HG02938 (cell line): ENCODE data around the gene MYRIP.

Experiments used
- ATAC-seq: cut with Tn5 transposase; IDR thresholded peaks from one replicate; pipeline ENCODE4 v1.9.1; 2021; ENCODE audit warnings: mild to moderate bottlenecking, moderate library complexity; ENCODE audit not compliant: unreplicated experiment

Gene MYRIP

DNA sequence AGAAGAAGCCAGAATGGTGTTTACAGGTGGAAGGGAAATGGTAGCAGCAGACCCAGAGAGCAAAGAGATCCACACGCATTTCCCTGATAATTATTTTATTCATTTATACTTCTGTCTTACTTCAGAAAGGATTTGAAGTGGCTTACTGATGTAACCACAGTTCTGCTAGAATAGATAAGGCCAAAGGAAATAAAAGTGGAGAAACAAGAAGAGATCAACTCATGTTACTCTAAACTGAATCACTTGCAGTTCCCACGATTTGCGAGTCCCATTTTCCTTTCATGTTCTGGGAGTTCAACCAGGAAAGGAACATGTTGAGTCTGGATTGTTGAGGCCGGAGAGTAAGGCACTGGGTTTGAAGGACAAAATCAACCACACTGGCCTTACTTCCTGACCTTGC, 151.8 kb downstream of the MYRIP start:
- no peak for ATAC-seq

DNA sequence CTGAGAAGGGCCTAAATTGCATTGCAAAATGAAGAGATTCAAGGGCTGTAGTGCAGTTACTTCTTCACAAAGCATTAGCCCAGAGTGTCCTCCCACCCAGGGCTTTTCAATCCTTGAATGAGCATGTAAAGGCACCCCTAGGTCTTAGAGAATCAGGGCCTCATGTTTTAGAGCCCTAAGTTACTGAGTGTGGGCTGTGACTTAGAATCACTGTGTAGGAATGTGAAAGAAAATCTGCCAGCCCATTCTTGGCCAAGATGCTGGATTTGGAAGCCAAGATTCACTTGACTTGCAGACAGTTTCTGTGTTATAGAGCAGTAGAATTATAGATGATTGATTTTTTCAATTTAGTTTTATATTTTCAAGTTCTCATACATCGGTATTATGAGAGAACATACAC, 153.2 kb downstream of the MYRIP start:
- no peak for ATAC-seq

DNA sequence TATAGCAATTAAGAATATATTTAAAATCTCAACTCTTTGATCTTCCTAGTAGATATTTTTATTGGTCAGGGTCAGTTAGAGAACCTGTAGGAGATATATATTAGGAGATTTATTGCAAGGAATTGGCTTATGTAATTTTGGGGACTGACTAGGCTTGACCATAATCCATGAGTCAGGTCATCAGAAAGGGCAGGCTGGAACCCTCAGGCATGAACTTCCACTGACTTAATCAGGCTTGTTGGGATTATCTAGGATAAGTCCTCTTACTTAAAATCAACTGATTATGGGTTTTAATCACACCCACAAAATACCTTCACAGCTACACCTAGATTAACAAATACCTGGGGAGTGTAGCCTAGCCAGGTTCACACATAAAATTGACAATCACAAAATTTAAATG, 156.1 kb downstream of the MYRIP start:
- no peak for ATAC-seq

DNA sequence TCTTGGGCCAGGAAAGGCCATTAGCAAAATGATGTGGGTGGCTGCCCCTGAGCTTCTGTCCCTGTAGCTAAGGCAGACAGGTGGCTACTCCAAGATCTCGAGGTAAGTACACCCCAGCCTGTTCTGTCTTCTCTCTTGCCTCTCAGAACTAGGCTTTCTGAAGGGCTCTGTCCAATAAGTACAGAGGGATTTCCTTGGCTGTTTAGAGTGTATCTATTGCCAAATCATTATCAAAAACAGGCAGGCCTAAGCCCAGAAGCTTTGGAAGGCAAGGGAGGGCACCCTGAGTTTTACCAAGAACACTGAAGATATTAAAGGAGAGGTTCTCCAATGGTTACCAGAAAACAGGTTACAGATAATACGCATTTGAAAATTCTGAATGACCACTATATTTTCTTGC, 156.6 kb downstream of the MYRIP start:
- no peak for ATAC-seq

DNA sequence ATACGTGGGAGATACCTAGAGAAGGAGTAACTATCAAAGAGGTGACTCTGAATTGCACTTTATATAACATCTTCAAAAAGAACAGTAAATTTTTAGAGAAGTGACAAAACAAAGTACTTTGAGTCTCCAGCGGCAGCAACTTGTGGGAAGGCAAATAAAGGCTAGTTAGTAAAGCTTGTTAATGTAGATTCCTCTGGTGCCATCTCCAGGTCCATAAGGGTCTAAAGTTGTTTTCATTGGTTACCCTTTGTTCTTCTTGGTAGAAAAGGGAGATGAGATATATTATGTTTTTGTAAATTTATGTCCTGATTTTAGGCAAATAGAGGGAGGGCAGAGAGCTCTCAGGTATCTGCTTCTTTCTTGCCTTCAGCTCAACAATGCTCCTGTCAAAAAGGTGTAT, 161.6 kb downstream of the MYRIP start:
- ATAC-seq = no peak

DNA sequence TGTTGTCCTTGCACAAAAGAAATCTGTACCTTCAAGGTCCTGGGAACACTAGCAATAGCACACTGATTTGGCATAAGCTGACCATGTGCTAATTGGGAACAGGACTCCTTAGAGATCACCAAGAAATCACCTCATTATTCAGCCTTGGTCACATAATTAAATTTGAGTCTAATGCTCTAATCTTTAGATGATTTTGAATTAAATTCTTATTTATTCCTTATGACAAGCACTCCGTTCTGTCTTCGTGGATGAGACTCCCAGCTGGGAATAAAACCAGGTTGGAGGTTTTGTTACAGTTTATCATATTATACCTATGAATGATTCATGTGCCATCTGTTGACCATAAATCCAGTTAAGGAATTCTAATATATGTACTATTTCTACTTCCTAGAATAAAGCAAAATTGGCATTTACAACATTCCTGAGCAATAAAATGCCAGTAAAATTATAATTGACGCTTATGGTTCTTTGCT, 162.2 kb downstream of the MYRIP start:
- ATAC-seq = no peak

DNA sequence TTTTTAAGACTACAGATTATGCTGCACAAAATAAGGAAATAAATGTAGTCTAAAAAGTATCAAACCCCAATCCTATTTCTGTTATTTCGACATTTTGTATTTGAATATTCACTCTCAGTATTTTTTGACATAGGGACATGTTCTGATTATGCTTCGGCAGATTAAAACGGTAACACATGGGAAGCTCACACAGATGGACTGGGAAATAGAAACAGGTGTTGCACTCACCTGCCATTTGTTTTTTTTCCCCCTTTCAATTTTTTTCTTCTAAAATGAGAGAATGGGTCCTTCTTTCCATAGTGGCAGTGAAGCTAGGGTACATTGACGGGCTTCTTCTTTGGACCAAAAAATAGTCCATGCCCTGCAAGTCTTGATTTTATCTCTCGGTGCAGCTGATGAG, 163.1 kb downstream of the MYRIP start:
- ATAC-seq = no peak

DNA sequence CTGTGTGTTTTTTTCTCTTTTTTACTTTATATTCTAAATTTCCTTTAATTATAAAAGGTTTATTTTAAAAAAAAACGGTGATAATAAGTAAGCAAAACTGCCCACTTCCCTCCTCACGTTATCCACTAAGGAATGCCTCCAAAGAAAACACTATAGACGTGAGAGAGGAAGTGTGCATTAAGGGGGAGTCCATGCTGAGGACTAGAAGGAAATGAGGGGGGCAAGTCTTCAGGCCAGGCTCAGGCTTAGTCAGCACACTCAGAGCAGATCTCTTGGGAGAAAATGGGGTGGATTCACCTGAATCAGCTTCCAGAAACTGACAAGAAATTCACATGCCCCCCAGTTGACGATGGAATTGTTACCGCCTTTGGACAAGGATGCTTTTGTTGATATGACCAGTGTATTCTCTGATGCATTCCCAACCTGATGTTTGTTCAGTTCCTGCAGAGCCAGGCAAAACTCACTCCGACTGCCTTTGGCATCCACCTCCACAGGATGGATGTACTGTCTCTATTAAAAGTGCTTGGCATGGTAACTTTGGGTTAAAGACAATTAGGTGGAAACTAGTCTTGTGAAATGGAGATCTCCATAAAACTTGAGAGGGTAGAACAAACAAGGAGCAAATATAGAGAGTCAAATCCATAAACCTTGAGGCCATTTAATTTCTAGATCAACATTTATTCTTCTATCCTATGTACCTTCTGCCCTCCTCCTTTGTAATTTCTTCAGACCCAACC, 167.8 kb downstream of the MYRIP start:
- ATAC-seq = no peak

DNA sequence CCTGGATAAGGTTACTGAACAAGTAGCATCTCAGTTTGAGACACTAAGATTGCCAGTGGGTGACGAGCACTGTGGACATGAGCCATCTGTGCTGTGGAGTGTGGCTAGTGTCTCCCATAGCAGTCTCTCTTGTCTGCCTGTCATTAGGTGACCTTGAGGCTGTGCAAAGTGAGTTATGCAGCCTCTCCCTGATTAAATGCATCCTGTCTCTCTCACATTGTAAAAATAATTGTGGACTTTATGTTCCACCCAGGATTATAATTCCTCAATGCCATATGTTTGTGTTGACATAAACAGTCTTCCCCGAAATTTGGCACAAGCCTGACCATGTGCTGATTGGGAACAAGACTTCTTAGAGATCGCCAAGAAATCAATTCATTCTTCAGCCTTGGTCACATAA, 168.9 kb downstream of the MYRIP start:
- no peak for ATAC-seq

DNA sequence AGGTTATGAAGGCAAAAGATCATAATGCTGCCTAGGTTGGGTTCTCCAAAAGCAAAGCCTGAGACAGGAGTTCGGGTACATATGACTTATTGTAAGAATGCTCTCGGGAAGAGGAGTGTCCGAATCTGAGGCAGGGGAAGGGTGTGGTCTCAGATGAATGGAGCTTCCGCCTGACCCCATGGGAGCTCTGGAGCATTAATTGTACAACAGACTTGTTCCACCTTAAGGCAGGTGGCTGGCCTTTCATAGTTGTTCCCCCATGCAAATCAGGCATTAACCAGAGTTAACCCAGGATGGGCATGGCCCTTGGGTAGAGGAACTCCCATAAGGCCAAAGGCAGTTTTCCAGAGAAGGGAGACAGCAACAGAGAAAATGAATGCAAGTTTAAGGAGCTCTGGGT, 170.6 kb downstream of the MYRIP start:
- ATAC-seq = no peak

DNA sequence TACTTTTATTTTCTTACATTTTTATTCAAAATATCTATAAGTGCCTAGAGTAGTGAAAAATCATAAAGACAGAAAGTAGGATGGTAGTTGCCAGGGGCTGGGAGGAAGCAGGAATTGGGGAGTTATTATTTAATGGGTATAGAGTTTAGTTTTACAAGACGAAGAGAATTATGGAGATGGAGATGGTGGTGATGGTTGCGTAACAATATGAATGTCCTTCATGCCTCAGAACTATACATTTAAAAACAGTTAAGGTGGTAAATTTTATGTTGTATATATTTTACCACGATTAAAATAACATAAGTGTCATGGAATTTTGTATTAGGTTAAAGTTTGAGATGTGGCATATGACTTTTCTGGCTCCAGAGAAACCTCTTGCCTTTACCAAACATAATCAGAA, 171.4 kb downstream of the MYRIP start:
- no peak for ATAC-seq

DNA sequence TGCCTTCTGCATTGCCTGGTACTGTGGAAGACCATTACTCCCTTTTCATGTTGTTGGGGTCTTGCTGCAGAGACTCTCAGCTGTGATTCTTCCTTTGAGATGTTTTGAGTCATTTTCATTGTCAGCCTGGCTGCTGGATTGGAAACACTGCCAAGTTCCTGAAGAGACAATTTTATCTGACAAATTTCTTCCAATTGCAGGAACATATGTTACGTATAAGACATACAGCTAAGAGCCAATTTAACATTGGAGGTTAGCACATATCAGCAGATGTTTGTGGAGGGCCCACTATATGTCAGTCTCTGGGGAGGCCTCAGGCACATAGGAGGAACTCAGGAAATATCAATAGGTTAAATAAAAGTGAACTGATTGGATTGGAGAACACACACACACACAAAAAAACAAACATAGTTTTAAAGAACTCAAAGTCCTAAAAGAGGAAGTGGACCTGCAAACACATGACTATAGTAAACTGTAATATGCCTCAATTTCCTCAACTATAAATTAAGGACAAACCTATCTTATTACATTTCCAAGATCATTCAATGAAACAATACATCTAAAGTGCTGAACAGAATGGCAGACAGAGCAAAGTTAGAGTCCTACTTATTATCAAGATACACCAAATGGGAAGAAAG, 172.3 kb downstream of the MYRIP start:
- ATAC-seq = no peak

DNA sequence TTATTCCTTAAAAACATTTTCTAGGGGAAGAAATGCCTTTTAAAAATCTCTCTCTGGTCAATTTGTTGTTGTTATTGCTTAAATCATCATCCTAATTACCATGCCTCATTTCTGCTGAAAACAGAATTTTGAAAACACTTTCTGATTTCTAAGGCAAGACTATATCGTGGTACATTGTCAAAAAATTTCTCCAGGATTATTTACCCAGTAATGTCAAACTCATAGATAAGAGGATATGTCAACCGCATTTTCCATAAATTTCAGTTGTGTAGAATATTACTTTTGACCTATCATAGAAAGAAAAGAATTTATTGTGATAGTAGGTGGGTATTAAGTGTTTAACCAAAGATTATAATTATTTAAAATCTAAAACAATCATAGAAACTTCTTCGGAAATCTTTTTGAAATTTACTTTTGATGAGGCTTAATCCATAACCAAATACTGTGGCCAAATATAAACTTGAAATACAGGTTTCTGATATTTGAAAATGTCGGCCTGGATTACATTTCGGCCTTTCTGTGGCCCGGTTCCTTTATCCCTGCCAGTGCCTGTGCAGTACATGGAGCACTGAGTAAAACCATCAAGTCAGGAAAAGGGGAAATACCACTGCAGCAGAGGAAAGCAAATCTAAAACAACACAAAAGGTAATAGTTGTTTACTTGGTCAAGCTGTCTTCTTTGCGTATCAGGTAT, 173.4 kb downstream of the MYRIP start:
- no peak for ATAC-seq

DNA sequence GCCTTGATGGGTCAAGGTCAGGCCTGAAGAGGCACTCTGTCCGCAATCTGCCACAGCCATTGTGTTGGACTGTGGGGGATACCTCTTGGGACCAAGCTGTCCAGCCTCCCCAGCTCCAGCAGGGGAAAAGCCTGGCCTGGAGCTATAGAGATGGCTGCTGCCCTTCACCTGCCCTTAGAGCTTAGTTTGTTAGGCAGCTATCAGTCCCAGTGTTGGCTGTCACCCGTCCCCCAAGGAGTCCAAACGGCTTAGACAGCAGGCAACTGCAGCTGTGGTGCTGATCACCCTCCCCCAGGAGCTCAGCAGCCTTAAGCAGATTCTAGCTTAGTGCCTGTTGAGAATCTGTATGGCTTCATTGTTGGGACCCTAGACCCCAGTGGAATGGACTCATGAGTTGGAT, 180.3 kb downstream of the MYRIP start:
- ATAC-seq = no peak

DNA sequence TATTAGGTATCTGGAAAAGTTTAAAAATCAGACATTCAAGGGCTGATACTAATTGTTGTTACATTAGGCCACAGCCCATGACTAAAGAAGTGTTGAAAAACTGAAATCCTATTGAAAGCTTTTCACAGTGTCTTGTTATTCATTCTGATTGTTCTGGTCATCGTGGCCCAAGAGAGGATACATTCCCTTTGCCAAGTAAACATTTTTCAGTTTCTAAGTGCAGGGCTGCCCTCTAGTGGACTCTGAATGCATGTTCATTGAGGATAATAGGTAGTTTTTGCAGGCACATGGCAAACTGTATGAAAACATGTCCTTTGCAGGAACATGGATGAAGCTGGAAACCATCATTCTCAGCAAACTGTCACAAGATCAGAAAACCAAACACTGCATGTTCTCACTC, 181.1 kb downstream of the MYRIP start:
- no peak for ATAC-seq

DNA sequence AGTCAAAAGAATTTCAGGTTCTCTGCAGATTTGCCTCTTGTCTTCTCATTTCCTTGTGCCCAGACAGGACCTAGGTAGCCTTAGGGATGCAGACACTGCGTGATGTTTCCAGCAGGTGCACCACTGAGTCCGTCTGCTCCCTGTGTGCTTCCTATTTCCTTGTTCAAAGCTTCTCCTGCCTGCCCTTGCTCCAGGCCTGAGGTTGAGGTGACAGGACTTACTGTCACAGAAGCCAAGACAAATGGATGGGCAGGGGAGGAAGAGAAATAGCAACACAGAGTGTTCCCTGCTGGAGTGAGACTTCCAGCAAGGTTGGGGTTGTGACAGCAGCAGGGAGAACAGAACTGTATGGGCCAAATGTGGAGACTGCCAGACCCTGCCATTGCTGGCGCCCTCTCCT, 199.4 kb downstream of the MYRIP start:
- ATAC-seq = no peak

DNA sequence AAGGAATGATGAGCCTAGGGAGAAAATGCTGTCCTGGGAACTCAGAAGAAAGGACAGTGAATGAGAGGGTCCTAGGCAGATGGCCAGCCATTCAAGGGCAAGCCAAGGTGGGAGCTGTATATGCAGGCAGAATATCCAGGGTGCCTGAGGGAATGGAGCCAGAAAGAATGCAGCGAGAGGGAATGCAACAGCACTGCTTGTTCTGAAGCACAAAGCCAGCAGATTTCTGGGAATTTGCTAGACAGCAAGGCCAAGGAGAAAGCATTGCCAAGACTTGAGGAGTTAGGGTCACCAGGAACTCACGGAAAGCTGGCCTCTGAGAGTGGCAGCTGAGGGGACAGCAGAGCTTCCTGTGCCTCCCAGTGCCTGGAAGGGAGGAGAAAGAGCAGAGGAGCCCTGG, 200.6 kb downstream of the MYRIP start:
- ATAC-seq = no peak

DNA sequence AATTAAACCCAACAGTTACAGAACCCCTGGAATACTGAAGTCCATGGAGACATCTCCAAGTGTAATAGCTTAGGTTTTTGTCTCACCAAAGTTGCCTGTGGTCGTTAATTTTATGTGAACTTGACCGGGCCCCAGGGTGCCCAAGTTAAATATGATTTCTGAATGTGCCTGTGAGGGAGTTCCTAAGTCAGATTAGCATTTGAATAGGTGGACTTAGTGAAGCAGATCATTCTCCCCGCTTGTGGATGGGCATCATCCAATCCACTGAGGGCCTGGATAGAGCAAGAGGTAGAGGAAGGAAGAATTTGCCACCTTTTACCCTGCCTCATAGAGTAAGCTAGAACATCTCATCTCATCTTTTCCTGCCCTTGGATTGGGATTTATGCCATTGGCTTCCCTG, 203.0 kb downstream of the MYRIP start:
- ATAC-seq = no peak

DNA sequence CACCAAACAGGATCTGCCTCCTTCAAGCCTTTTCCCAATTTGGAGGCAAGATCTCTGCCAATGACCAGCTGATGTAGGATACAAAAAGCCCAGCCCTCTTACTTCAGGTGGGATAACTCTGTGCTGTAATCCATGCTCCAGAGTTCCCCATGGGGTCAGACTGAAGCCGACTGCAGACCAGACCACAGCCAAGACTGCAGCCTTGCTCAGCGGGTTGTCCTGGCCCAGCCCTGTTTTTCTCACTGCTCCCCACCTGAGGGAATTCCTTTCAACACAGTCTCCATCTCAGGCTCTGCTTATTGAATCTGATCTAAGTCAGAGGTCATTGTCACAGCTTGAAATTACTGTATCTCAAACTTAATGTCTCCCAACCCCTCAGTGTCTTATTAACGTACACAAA, 207.0 kb downstream of the MYRIP start:
- ATAC-seq = no peak

DNA sequence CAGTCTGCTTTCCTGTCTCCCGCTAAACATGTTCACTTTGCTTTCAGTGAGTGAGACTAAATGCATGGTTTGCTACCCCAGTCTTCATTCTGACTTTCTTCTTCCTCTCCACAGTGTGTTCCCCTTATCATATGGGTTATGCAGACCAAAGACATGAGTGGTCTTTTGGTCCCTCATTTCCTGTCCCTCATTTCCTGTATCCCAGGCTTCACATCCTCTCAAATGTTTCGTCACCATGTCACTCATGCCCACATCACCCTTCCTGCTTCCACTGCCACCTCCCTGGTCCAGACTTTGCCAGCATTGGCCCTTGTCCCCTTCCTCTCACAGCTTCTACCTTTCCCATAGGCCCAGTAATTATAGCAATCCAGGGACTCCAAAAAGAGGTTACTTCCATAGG, 209.0 kb downstream of the MYRIP start:
- no peak for ATAC-seq

DNA sequence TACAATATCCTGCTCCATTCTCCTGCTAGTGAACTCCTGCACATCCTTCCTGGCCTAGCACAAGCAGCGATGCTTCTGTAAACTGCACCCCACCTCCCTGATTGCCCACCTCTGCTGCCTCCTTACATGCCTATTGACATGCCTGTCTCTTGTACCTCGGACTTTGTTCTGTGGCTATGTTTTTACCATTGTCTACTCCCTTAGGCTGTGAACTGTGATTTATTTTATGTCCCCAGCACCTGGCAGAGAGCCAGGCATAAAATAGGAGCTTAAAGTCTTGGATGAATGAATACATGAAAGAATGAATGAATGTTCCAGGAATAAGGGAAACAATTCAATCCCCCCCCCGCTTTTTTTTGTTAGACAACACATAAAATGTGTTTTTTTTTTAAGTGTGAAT, 210.0 kb downstream of the MYRIP start:
- ATAC-seq = no peak

DNA sequence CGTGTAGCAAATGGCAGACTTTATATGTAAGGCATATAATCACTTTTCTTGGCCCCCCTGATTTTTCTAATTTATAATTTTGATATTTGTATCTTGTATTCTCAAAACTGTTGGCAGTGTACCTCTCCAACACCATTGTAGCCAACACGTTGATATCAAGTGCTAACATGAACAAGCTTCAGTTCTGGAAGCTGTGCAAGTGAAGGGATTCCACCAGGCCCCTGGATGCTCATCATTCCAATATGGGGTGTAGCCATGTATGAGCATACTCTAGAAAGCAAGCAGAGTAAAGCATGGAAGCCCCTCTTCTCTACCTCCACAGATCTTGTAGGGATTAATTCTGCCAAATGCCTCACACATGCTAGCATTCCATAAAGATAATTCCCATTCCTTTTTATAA, 211.3 kb downstream of the MYRIP start:
- no peak for ATAC-seq
